Osteoblast (primary cell): Measurements from ENCODE around the gene LANCL3. TPM values are rescaled to one million over a fixed set of nuclear protein-coding genes. Genes with fewer than 3 reads are reported as not detected.
"Not testable (repeated sequence)": the region's sequence is repeated elsewhere in the genome, so short reads cannot be mapped to it uniquely, and the experiment has no call there.

ENCODE experiments used
- DNase-seq: peaks from one replicate; pipeline ENCODE4 v3.0.0; 2011; ENCODE audit warnings: low spot score, mixed read lengths; ENCODE audit not compliant: insufficient read length; ENCODE audit errors: missing footprints
- H2AFZ ChIP-seq: 2 replicates; pipeline ENCODE4 v1.6.0; 2011; ENCODE audit warnings: mild to moderate bottlenecking, low read length
- H3K27ac ChIP-seq: 2 replicates; pipeline ENCODE4 v1.5.1; 2011; ENCODE audit warnings: mild to moderate bottlenecking, low read depth, low read length, moderate library complexity
- H3K27me3 ChIP-seq: 2 replicates; pipeline ENCODE4 v1.6.0; 2012; ENCODE audit warnings: mild to moderate bottlenecking, control low read depth, inconsistent platforms, low read length, moderate library complexity; ENCODE audit not compliant: insufficient read depth
- H3K36me3 ChIP-seq: 2 replicates; pipeline ENCODE4 v1.5.1; 2011; ENCODE audit warnings: mild to moderate bottlenecking, low read length, control low read depth, moderate library complexity; ENCODE audit not compliant: insufficient read depth
- H3K4me1 ChIP-seq: 2 replicates; pipeline ENCODE4 v1.5.1; 2011; ENCODE audit warnings: mild to moderate bottlenecking, low read length, control low read depth, moderate library complexity; ENCODE audit not compliant: insufficient read depth
- H3K4me2 ChIP-seq: 2 replicates; pipeline ENCODE4 v1.6.0; 2011; ENCODE audit warnings: mild to moderate bottlenecking, low read length; ENCODE audit not compliant: insufficient read depth
- H3K4me3 ChIP-seq: fragments of 200-600 bp; sonication (generic); 3 replicates; pipeline ENCODE4 v1.5.1; 2012; ENCODE audit warnings: mild to moderate bottlenecking, low read length, inconsistent platforms; ENCODE audit not compliant: insufficient read depth
- H3K79me2 ChIP-seq: 2 replicates; pipeline ENCODE4 v1.6.0; 2012; ENCODE audit warnings: mild to moderate bottlenecking, low read length, control low read depth, inconsistent platforms; ENCODE audit not compliant: insufficient read depth
- H3K9me3 ChIP-seq: 2 replicates; pipeline ENCODE4 v1.5.1; 2011; ENCODE audit warnings: low read depth, low read length, control low read depth
- H4K20me1 ChIP-seq: 2 replicates; pipeline ENCODE4 v1.6.0; 2012; ENCODE audit warnings: mild to moderate bottlenecking, low read length, control low read depth; ENCODE audit not compliant: insufficient read depth
- CTCF ChIP-seq: IDR thresholded peaks from 2 replicates; pipeline ENCODE4 v1.5.1; 2011; ENCODE audit warnings: mild to moderate bottlenecking, low read depth, low read length, moderate library complexity; ENCODE audit errors: extremely low read depth
- total RNA-seq: library from RNA; depleted of rRNA; stranded (reverse); fragments of >200 nt; gene quantifications from 2 replicates; pipeline ENCODE4 v1.2.3, GENCODE V29; 2012

Gene LANCL3
- total RNA-seq, result 0.29 and 0.72 TPM in 2 replicates

GRCh38 chrX:37571426-37572107 lies at the start of gene LANCL3:
TSS of gene LANCL3 (plus strand) at chrX:37571661. CDS start at chrX:37571871, 210 bp downstream.
- H4K20me1 ChIP-seq, H3K79me2 ChIP-seq, H3K36me3 ChIP-seq, H3K4me2 ChIP-seq, H3K9me3 ChIP-seq, H3K27ac ChIP-seq, H3K27me3 ChIP-seq, H3K4me1 ChIP-seq: not testable (repeated sequence)
- peak within 1 kb of the TSS; percentile 22 for H3K4me3 ChIP-seq
- H2AFZ ChIP-seq, result peak within 1 kb of the TSS; percentile 70
- DNase-seq, result peak; percentile 18

GRCh38 chrX:37523673-37524072 lies 47.8 kb upstream of the LANCL3 start:
- H3K4me1 ChIP-seq, H3K4me3 ChIP-seq, DNase-seq, H3K27ac ChIP-seq, H4K20me1 ChIP-seq, H3K9me3 ChIP-seq, H3K4me2 ChIP-seq, H3K27me3 ChIP-seq, H3K79me2 ChIP-seq, H3K36me3 ChIP-seq, H2AFZ ChIP-seq: not testable (repeated sequence)

- Histone ChIP-seq H3K27me3 (no peaks in the 10 kb centered on the region), H3K4me3 (no peak overlapping the region), H3K9me3 (no peaks in the 10 kb centered on the region), H4K20me1 (no peaks in the 10 kb centered on the region), H2AFZ (no peak overlapping the region), H3K36me3 (no peaks in the 10 kb centered on the region), H3K79me2 (no peaks in the 10 kb centered on the region), H3K27ac (no peak overlapping the region), H3K4me2 (no peak overlapping the region), H3K4me1 (no peaks in the 10 kb centered on the region)
- no peak for TF ChIP-seq CTCF
- DNase-seq, result no peak
Measured at GRCh38 chrX:37541991-37542390, 29.5 kb upstream of the LANCL3 start.

- Histone ChIP-seq H2AFZ (no peak overlapping the region), H3K27me3 (no peaks in the 10 kb centered on the region), H3K9me3 (no peaks in the 10 kb centered on the region), H3K4me3 (no peak overlapping the region), H3K36me3 (no peaks in the 10 kb centered on the region), H3K27ac (no peak overlapping the region), H4K20me1 (no peaks in the 10 kb centered on the region), H3K79me2 (no peaks in the 10 kb centered on the region), H3K4me1 (no peaks in the 10 kb centered on the region), H3K4me2 (no peak overlapping the region)
- no peak for TF ChIP-seq CTCF
- no peak for DNase-seq
Measured at GRCh38 chrX:37542791-37543190, 28.7 kb upstream of the LANCL3 start.

GRCh38 chrX:37543324-37543723 lies 28.1 kb upstream of the LANCL3 start:
- Histone ChIP-seq H3K27me3 (no peaks in the 10 kb centered on the region), H3K4me3 (no peak overlapping the region), H3K79me2 (no peaks in the 10 kb centered on the region), H2AFZ (no peak overlapping the region), H3K27ac (no peak overlapping the region), H3K4me1 (no peaks in the 10 kb centered on the region), H3K4me2 (no peak overlapping the region), H4K20me1 (no peaks in the 10 kb centered on the region), H3K9me3 (no peaks in the 10 kb centered on the region), H3K36me3 (no peaks in the 10 kb centered on the region)
- DNase-seq, result peak; percentile 26
- no peak for TF ChIP-seq CTCF

GRCh38 chrX:37544531-37544930 lies 26.9 kb upstream of the LANCL3 start:
- not testable (repeated sequence) for H3K4me2 ChIP-seq, H3K27ac ChIP-seq

More at GRCh38 chrX:37544531-37544930, 26.9 kb upstream of the LANCL3 start:
- H3K36me3 ChIP-seq, H3K4me3 ChIP-seq, H2AFZ ChIP-seq, H3K27me3 ChIP-seq, DNase-seq, H3K9me3 ChIP-seq, H3K4me1 ChIP-seq, H3K79me2 ChIP-seq, H4K20me1 ChIP-seq: not testable (repeated sequence)
